Measurements from ENCODE around the gene CAPN12.
"Not testable (repeated sequence)": the region's sequence is repeated elsewhere in the genome, so short reads cannot be mapped to it uniquely, and the experiment has no call there.

Gene CAPN12

GRCh38 chr19:38766276-38767047 lies 22.2 kb upstream of the CAPN12 start:
- Histone ChIP-seq H3K4me3 (ENCODE audit: low read length) (no peak overlapping the region), H3K9ac (ENCODE audit: low read depth, low read length) (no peak overlapping the region), H3K4me1 (ENCODE audit: insufficient read depth, low read length) (no peaks in the 10 kb centered on the region), H3K36me3 (ENCODE audit: insufficient read depth, low read depth, low read length) (no peaks in the 10 kb centered on the region), H3K27me3 (ENCODE audit: insufficient read depth, low read length) (peaks cover 5% of the 10 kb centered on the region; the same call in 1 of the 2 replicates), H3K27ac (ENCODE audit: low read length) (no peak overlapping the region), H3K9me3 (ENCODE audit: insufficient read depth, low read depth, low read length) (no peaks in the 10 kb centered on the region)

DNA sequence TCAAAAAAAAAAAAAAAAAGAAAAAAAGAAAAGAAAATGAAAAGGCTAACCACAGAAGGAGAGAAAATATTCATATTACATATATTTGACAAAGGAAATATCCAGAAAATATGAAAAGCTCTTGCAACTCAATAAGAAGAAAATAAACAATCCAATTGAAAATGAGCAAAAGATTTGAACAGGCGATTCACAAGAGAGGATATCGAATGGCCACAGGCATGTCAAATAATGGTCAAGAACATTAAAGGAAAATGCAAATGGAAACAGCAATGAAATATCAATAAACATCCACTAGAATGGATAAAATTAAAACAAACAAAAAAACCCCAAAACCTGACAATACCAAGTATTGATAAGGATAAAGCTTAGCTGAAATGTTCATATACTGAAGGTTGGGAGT lies 20.9 kb upstream of the CAPN12 start:
- Histone ChIP-seq H3K27ac (ENCODE audit: low read length) (no peak overlapping the region), H3K36me3 (ENCODE audit: insufficient read depth, low read depth, low read length) (no peaks in the 10 kb centered on the region), H3K9me3 (ENCODE audit: insufficient read depth, low read depth, low read length) (no peaks in the 10 kb centered on the region), H3K9ac (ENCODE audit: low read depth, low read length) (no peak overlapping the region), H3K4me3 (ENCODE audit: low read length) (no peak overlapping the region), H3K4me1 (ENCODE audit: insufficient read depth, low read length) (no peaks in the 10 kb centered on the region), H3K27me3 (ENCODE audit: insufficient read depth, low read length) (peaks cover 5% of the 10 kb centered on the region; the same call in 1 of the 2 replicates)

DNA sequence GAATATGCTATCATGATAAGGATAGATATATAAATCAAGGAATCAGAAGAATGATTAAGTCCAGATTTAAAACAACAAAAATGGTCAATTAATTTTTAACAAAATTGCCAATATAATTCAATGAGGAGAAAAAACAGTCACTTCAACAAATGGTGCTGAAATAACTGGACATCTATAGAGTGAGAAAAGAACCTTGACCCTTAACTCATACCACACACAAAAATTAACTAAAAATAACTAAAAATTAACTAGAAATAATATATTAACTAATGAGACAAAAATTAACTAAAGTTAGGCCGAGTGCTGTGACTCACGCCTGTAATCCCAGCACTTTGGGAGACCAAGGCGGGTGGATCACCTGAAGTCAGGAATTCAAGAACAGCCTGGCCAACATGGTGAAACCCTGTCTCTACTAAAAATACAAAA lies 19.5 kb upstream of the CAPN12 start:
- Histone ChIP-seq H3K27me3 (ENCODE audit: insufficient read depth, low read length) (no peaks in the 10 kb centered on the region), H3K27ac (ENCODE audit: low read length) (no peak overlapping the region), H3K36me3 (ENCODE audit: insufficient read depth, low read depth, low read length) (no peaks in the 10 kb centered on the region), H3K4me3 (ENCODE audit: low read length) (no peak overlapping the region), H3K9ac (ENCODE audit: low read depth, low read length) (no peak overlapping the region), H3K4me1 (ENCODE audit: insufficient read depth, low read length) (no peaks in the 10 kb centered on the region), H3K9me3 (ENCODE audit: insufficient read depth, low read depth, low read length) (no peaks in the 10 kb centered on the region)

GRCh38 chr19:38761884-38762389 lies 17.7 kb upstream of the CAPN12 start:
- H3K27me3 ChIP-seq (ENCODE audit: insufficient read depth, low read length); H3K9me3 ChIP-seq (ENCODE audit: insufficient read depth, low read depth, low read length); H3K4me1 ChIP-seq (ENCODE audit: insufficient read depth, low read length); H3K9ac ChIP-seq (ENCODE audit: low read depth, low read length); H3K36me3 ChIP-seq (ENCODE audit: insufficient read depth, low read depth, low read length); H3K27ac ChIP-seq (ENCODE audit: low read length); H3K4me3 ChIP-seq (ENCODE audit: low read length): not testable (repeated sequence)

DNA sequence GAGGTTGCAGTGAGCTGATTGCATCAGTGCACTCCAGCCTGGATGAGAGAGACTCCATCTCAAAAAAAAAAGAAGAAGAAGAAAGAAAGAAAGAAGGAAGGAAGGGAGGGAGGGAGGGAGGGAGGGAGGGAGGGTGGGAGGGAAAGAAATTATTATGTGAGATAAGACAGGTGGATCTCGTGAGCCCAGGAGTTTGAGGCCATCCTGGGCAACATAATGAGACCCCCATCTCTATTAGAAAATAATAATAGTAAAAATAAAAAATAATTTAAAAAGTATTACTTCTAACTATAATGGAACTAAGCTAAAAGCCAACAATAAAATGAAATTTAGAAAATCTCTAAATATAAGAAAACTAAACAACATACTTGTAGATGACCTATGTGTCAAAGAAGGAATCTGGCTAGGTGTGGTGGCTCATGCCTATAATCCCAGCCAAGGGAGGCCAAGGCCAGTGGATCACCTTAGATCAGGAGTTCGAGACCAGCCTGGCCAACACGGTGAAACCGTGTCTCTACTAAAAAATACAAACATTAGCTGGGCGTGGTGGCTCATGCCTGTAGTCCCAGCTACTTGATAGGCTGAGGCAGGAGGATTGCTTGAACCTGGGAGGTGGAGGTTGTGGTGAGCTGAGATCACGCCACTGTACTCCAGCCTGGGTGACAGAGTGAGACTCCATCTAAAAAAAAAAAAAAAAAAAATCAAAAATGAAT lies 16.7 kb upstream of the CAPN12 start:
- H3K36me3 ChIP-seq (ENCODE audit: insufficient read depth, low read depth, low read length); H3K4me3 ChIP-seq (ENCODE audit: low read length); H3K9ac ChIP-seq (ENCODE audit: low read depth, low read length); H3K27me3 ChIP-seq (ENCODE audit: insufficient read depth, low read length); H3K27ac ChIP-seq (ENCODE audit: low read length); H3K9me3 ChIP-seq (ENCODE audit: insufficient read depth, low read depth, low read length); H3K4me1 ChIP-seq (ENCODE audit: insufficient read depth, low read length): not testable (repeated sequence)

DNA sequence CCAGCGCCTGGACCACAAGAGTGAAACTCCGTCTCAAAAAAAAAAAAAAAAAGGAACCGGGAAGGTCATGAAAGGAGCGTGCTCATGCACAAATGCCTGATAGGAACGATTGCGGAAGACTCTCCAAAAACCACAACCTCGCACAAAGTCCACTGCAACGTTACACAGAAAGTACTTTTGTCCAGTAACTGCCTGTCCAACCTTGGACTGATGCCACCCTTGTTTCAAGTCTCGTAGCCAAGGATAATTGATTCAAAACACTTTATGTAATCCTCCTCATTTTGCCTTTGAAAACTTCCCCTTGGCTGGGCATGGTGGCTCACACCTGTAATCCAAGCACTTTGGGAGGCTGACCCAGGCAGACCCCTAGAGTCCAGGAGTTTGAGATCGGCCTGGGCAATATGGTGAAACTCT lies 15.3 kb upstream of the CAPN12 start:
- no peaks in the 10 kb centered on the region for H3K9me3 ChIP-seq (ENCODE audit: insufficient read depth, low read depth, low read length)
- no peak overlapping the region for H3K27ac ChIP-seq (ENCODE audit: low read length)
- no peak overlapping the region for H3K4me3 ChIP-seq (ENCODE audit: low read length)
- no peaks in the 10 kb centered on the region for H3K27me3 ChIP-seq (ENCODE audit: insufficient read depth, low read length)
- no peak overlapping the region for H3K9ac ChIP-seq (ENCODE audit: low read depth, low read length)
- H3K36me3 ChIP-seq (ENCODE audit: insufficient read depth, low read depth, low read length), result no peaks in the 10 kb centered on the region
- H3K4me1 ChIP-seq (ENCODE audit: insufficient read depth, low read length), result no peaks in the 10 kb centered on the region

DNA sequence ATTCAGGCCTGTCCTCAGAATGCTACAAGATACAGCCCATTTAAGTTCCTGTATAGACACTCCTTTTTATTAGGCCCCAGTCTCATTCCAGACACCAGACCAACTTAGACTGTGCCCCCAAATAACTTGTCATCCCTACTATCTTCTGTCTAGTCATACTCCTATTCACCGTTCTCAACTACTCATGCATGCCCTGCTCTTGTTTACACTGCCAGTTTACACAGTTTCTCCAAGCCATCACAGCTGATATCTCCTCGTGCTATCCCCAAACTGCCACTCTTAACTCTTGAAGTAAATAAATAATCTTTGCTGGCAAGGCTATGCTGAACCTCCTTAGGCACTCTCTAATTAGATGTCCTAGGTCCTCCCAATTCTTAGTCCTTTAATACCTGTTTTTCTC lies 9.9 kb upstream of the CAPN12 start:
- H3K27me3 ChIP-seq (ENCODE audit: insufficient read depth, low read length); H3K9me3 ChIP-seq (ENCODE audit: insufficient read depth, low read depth, low read length); H3K4me3 ChIP-seq (ENCODE audit: low read length); H3K4me1 ChIP-seq (ENCODE audit: insufficient read depth, low read length); H3K36me3 ChIP-seq (ENCODE audit: insufficient read depth, low read depth, low read length); H3K27ac ChIP-seq (ENCODE audit: low read length); H3K9ac ChIP-seq (ENCODE audit: low read depth, low read length): not testable (repeated sequence)

DNA sequence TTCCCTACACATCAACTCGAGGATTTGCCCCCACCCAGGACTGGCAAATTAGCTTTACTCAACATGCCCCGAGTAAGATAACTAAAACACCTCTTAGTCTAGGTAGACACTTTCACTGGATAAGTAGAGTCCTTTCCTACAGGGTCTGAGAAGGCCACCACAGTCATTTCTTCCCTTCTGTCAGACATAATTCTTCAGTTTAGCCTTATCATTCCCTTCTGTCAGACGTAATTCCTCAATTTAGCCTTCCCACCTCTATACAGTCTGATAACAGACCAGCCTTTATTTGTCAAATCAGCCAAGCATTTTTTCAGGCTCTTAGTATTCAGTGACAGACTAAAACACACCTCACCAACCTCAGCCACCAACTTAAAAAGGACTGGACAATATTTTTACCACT lies 9.5 kb upstream of the CAPN12 start:
- not testable (repeated sequence) for H3K4me1 ChIP-seq (ENCODE audit: insufficient read depth, low read length); H3K9ac ChIP-seq (ENCODE audit: low read depth, low read length); H3K36me3 ChIP-seq (ENCODE audit: insufficient read depth, low read depth, low read length); H3K27ac ChIP-seq (ENCODE audit: low read length); H3K9me3 ChIP-seq (ENCODE audit: insufficient read depth, low read depth, low read length); H3K4me3 ChIP-seq (ENCODE audit: low read length); H3K27me3 ChIP-seq (ENCODE audit: insufficient read depth, low read length)

GRCh38 chr19:38745316-38745715 lies 1.0 kb upstream of the CAPN12 start:
- Histone ChIP-seq H3K27me3 (ENCODE audit: insufficient read depth, low read length) (peaks cover 3% of the 10 kb centered on the region; the same call in 1 of the 2 replicates), H3K36me3 (ENCODE audit: insufficient read depth, low read depth, low read length) (no peaks in the 10 kb centered on the region), H3K4me1 (ENCODE audit: insufficient read depth, low read length) (no peaks in the 10 kb centered on the region), H3K27ac (ENCODE audit: low read length) (no peak overlapping the region), H3K9me3 (ENCODE audit: insufficient read depth, low read depth, low read length) (no peaks in the 10 kb centered on the region), H3K4me3 (ENCODE audit: low read length) (no peak overlapping the region), H3K9ac (ENCODE audit: low read depth, low read length) (no peak overlapping the region)

DNA sequence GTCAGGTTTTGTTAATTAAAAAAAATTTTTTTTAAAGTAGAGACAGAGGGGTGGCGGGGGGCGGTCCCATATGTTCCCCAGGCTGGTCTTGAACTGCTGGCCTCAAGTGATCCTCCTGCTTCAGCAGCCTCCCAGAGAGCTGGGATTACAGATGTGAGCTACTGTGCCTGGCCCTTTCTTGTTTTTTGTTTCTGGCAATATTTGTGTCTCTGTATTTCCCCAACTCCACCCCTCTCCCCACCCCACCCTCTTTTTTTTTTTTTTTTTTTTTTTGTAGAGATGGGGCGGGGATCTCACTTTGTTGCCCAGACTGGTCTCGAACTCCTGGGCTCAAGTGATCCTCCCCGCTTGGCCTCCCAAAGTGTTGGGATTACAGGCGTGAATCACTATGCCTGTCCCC lies 600 bp upstream of the CAPN12 start:
- no peak overlapping the region for H3K9ac ChIP-seq (ENCODE audit: low read depth, low read length)

DNA sequence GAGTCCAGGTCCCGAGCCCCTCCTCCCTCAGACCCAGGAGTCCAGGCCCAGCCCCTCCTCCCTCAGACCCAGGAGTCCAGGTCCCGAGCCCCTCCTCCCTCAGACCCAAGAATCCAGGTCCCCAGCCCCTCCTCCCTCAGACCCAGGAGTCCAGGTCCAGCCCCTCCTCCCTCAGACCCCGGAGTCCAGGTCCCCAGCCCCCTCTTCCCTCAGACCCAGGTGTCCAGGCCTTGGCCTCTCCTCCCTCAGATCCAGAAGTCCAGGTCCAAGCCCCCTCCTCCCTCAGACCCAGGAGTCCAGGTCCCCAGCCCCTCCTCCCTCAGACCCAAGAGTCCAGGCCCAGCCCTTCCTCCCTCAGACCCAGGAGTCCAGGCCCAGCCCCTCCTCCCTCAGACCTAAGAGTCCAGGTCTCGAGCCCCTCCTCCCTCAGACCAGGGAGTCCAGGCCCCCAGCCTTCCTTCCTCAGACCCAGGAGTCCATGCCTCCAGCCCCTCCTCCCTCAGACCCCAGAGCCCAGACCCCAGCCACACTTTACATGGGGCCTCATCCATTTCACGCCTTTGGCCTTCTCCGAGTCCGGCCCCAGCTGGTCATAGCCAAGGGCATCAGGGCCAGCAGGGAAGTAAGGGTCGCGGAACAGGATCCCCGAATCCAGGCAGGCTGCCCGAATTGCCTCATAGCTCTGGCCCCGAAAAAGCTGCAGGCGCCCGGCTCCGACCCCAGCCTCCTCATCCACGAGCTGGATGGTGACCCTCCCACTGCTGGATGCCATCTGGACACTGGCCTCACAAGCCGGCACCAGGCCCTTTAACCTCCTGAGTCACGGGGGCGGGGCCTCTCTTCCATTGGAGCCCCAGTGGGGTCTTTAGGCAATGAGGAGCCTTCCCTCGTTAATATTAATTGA lies 628 bp downstream of the CAPN12 start:
- Histone ChIP-seq H3K9me3 (ENCODE audit: insufficient read depth, low read depth, low read length) (no peaks in the 10 kb centered on the region), H3K27ac (ENCODE audit: low read length) (no peak overlapping the region), H3K4me1 (ENCODE audit: insufficient read depth, low read length) (no peaks in the 10 kb centered on the region), H3K36me3 (ENCODE audit: insufficient read depth, low read depth, low read length) (no peaks in the 10 kb centered on the region), H3K9ac (ENCODE audit: low read depth, low read length) (no peak overlapping the region; the same call in 1 of the 2 replicates), H3K27me3 (ENCODE audit: insufficient read depth, low read length) (no peaks in the 10 kb centered on the region), H3K4me3 (ENCODE audit: low read length) (no peak overlapping the region)

More for the DNA sequence above, 600 bp upstream of the CAPN12 start:
- Histone ChIP-seq H3K27me3 (ENCODE audit: insufficient read depth, low read length) (no peaks in the 10 kb centered on the region), H3K4me1 (ENCODE audit: insufficient read depth, low read length) (no peaks in the 10 kb centered on the region), H3K4me3 (ENCODE audit: low read length) (no peak overlapping the region), H3K36me3 (ENCODE audit: insufficient read depth, low read depth, low read length) (no peaks in the 10 kb centered on the region), H3K27ac (ENCODE audit: low read length) (no peak overlapping the region), H3K9me3 (ENCODE audit: insufficient read depth, low read depth, low read length) (no peaks in the 10 kb centered on the region)
